GM21737 (cell line): ENCODE measurements around the gene MAP3K1.
"Not testable (repeated sequence)": the region's sequence is repeated elsewhere in the genome, so short reads cannot be mapped to it uniquely, and the experiment has no call there.

ENCODE experiments used
- ATAC-seq: cut with Tn5 transposase; IDR thresholded peaks from one replicate; pipeline ENCODE4 v1.9.1; 2021; ENCODE audit warnings: mild to moderate bottlenecking, moderate library complexity; ENCODE audit not compliant: unreplicated experiment

MAP3K1 gene

DNA sequence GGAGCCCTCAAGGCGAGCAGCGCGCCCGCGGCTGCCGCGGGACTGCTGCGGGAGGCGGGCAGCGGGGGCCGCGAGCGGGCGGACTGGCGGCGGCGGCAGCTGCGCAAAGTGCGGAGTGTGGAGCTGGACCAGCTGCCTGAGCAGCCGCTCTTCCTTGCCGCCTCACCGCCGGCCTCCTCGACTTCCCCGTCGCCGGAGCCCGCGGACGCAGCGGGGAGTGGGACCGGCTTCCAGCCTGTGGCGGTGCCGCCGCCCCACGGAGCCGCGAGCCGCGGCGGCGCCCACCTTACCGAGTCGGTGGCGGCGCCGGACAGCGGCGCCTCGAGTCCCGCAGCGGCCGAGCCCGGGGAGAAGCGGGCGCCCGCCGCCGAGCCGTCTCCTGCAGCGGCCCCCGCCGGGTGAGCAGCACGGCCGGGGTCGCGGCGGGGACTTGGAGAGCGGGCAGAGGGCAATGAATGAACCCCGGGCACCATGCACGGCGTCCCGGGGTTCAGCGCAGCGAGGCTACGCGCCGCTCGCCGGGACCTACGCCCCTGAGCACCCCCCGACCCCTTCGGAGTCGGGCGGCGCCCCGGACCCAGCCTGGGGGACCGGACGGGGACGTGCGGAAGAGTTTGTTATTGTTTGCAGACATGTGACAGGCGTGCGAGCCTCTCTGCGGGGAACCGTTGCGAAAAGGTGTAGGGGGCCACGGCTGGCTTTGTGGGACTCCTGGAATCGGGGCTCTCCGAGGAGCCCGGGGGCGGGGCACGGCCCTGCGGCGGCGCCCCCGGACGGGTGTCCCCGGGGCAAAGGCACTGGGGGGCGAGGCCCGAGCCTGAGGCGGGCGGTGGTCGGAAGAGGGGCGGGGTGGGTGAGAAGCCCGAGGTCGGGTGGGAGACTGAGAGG, 553 bp downstream of the MAP3K1 start:
- ATAC-seq = peak; percentile 30

- peak; percentile 37 for ATAC-seq
Measured at GRCh38 chr5:56816546-56817081, 1.3 kb downstream of the MAP3K1 start.

- no peak for ATAC-seq
Measured at GRCh38 chr5:56817263-56818014, 2.1 kb downstream of the MAP3K1 start.

DNA sequence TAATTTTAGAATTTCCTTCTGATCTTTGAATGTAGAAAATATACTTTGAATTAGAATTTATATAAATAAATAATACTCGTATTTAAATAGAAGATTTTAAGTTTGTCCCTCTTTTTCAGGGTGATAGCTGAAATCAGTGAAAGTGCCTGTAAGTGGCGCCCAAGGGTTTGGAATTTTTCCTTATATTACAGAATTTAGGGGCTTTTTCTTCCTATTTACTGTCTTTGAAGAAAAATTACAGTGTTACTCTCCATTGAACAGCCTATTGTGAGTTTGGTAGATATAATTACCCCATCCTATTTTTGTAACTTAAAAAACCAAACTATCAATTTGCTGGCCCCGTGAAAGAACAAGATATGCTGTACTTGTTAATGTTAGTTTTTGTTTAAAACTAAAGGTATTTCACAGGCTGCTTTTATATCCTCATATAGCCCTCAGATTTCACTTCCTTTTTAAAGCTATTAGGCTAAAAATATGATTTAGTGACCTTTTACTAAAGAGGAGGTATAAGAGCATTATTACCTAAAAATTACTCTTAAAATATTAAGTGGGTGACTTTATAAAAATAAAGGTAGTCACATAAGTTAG, 3.2 kb downstream of the MAP3K1 start:
- ATAC-seq = no peak

DNA sequence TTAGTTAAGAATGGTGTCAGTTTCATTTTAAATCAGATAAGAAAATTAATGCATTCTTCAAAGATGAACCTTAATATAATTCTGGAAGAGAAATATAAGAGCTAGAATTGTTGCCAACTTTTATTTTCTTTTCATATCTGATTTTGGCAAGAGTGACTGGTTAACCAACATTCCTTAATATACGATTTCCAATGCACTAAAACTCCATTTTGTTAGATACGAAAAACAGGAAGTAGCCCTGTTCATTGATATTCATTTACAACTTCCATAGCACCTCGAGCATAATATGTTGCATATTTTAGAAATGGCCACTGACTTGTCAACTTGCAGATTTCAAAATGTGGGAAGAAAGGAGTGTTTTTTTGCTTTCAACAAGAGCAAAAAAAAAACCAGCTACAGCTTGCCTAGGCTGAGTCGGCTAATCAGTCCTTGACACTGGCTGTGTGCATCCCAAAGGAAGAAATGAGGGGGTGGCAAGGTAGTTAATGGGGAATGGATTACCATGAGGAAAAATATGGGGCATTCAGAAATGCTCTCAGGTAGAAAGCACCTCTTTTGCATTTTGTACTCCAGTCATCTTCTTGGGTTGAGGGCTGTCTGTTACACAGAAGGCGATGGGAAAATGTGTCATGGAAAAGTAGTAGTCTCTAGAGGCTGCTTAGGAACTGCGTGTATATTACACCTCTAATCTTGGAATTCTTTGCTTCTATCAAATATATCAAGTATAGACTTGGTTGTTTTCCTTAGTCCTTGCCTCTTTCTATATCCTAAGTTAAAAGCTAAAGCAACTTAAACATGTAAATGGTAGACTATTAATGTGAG, 3.9 kb downstream of the MAP3K1 start:
- no peak for ATAC-seq

DNA sequence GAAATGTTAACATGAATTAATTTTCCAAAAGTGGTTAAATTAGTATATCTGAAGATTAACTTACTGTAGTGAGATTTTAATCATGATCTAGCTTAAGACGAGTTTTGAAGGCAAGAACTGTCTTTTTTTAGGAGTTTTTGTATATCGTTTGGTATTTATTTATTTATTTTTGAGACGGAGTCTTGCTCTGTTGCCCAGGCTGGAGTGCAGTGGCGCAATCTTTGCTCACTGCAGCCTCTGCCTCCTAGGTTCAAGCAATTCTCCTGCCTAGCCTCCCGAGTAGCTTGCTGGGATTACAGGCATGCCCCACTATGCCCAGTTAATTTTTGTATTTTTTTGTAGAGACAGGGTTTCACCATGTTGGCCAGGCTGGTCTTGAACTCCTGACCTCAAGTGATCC, 6.5 kb downstream of the MAP3K1 start:
- ATAC-seq = not testable (repeated sequence)

- ATAC-seq = no peak
Measured at GRCh38 chr5:56822981-56823380, 7.6 kb downstream of the MAP3K1 start.

DNA sequence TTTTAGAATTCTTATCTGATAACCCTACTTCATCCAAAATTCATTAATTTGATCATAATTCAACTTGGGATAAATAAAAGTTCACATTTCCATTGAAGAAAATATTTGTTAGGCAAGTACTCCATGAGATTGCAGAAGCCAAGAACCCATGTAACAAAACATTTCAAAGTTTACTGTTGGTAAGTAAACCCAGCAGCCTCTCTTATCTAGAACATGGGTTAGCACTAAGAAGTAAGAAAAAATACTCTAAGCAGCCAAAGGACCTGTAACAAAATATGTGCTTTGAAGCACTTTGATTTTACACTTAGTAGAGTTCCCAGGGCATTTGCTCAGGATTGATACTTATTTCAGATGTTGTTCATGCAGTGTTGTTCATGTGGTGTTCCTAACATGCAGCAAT, 8.7 kb downstream of the MAP3K1 start:
- ATAC-seq = no peak

GRCh38 chr5:56825222-56825824, 10.0 kb downstream of the MAP3K1 start:
- ATAC-seq = no peak

DNA sequence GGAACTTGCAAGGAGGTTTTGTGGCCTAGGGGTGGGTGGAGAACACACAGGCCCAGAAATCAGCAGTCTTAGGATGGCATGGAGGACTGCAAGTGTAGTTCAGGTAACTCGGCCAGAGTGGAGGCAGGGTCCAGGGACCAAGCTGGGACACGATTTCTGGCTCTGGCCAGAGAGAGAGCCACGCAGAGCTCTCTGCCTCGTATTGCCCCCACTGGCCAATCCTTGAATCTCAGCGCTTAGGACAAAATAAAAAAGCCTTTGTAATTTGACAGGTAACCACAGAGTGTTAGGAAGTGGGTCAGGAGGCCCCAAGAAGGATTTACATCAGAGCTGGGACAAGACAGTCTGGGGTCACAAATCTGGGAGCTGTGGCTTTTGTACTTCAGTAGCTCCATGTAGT, 11.7 kb downstream of the MAP3K1 start:
- ATAC-seq = no peak

DNA sequence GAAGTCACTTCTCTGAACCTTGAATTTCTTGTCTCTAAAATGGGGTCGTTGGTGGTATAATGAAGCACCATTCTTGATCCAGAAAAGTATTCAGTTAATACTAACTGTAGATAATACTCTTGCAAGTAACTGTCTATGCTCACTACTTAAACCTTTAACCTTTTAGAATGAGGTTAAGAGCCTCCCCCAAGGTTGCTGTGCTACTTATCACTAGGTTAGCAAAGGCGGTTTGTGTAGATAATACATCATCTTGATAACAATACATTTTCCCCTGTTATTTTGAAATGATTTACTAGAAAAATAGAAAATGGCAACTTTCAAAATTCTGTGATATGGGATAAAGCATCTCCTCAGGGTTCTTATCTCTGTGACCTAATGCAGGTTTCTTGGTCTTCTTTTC, 12.6 kb downstream of the MAP3K1 start:
- ATAC-seq = no peak

GRCh38 chr5:56829137-56829908, 14.0 kb downstream of the MAP3K1 start:
- ATAC-seq = no peak

GRCh38 chr5:56831773-56832172, 16.4 kb downstream of the MAP3K1 start:
- no peak for ATAC-seq

GRCh38 chr5:56833325-56833724, 18.0 kb downstream of the MAP3K1 start:
- no peak for ATAC-seq

DNA sequence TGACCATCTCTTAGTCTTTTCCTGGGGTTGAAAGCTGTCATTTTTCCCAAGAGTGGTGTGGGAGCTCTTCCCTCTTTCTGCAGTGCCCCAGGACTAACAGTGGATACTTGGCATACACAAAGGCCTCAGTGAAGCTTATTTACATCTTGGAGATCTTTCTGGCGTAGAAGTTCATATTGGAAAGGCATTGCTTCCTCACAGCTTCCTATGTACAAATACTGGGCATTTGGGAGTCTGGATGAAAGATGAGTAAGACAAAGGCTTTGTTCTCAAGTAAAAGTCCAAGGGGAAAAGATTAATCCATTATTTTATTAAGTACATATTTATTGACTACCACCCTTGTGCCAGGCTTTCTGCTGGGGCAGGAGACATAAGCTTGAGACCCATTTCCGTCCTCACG, 22.0 kb downstream of the MAP3K1 start:
- no peak for ATAC-seq

DNA sequence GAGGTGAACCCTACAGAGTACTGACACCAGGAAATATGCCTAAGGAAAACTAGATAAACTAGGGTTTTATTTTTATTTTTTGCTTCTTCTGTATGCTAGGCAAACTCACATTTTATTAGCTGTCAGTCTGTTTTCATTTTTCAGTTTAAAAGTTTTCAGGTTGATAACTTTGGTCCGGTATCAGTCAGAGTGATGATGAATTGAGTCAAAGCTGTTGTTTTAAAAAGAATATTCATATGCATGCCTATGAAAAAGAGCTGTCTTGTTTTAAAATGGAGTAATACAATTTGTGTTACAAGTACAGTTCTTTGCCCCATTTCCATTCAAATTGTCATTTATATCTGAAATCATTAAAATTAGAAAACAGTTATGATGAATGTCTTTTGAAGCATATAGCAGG, 22.6 kb downstream of the MAP3K1 start:
- no peak for ATAC-seq

GRCh38 chr5:56838409-56839039, 23.2 kb downstream of the MAP3K1 start:
- peak; percentile 53 for ATAC-seq

- ATAC-seq = no peak
Measured at GRCh38 chr5:56839062-56839461, 23.7 kb downstream of the MAP3K1 start.

GRCh38 chr5:56840597-56840996, 25.2 kb downstream of the MAP3K1 start:
- no peak for ATAC-seq
